Skin of body (tissue), 2 donors: ENCODE measurements around the gene CEP112. TPM values are rescaled to one million over a fixed set of nuclear protein-coding genes. Genes with fewer than 3 reads are reported as not detected.
A peak's percentile ranks its signal among the peaks of the same experiment; 100 is the strongest.

ENCODE experiments used
- DNase-seq: peaks from one replicate; lab custom pipeline; 2025; lab: John Stamatoyannopoulos, UW
- total RNA-seq: library from RNA; depleted of rRNA; stranded (reverse); fragments of >200 nt; gene quantifications from one replicate; pipeline ENCODE4 v1.2.3, GENCODE V29; 2014

CEP112 gene
- total RNA-seq, 1 donor from 2014 or later = 17.7 TPM

DNA sequence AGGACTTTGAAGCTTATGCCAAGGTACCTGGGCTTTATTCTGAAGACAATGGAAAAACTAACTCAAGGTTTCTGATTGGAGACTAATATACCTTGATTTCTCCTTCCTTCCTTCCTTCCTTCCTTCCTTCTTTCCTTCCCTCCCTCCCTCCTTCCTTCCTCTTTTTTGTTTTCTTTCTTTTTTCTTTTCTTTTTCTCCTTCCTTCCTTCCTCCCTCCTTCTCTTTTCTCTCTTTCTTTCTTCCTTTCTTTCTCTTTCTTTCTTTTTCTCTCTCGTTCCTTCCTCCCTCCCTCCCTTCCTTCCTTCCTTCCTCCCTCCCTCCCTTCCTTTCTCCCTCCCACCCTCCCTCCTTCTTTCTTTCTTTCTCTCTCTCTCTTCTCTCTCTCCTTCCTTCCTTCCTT lies 531.9 kb downstream of the CEP112 start:
- DNase-seq = no peak

GRCh38 chr17:65659512-65659911 lies 532.4 kb downstream of the CEP112 start:
- DNase-seq = no peak

DNA sequence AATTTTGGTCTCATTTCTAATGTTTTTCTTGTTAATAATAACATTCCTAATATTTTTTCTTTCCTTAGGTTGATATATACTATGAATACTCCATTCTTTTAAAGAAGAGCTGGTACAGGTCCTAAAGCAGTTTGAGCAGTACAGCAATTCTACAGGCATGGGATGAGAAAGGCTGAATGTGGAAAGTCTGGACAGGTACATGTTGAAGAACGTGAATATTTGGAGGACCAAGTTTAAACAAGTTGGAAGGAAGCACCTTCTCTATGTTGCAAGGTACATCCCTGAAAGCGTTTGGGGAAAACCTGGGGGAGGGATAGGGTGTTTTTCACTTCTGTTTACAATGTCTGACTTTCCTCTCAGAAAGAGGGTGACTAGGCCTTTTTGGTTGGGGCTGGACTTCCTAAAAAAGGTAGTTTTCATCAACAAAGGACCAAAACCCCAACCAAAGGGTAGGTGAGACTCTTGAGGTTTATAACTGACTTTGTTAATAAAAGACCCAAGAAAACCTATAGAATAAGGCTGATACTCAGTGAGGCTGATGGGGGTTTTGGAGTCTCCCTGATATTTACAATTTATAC lies 534.6 kb downstream of the CEP112 start:
- no peak for DNase-seq

GRCh38 chr17:65656390-65657250 lies 535.3 kb downstream of the CEP112 start:
- no peak for DNase-seq

- DNase-seq = no peak
These were observed 536.2 kb downstream of the CEP112 start for GRCh38 chr17:65655706-65656105.

DNA sequence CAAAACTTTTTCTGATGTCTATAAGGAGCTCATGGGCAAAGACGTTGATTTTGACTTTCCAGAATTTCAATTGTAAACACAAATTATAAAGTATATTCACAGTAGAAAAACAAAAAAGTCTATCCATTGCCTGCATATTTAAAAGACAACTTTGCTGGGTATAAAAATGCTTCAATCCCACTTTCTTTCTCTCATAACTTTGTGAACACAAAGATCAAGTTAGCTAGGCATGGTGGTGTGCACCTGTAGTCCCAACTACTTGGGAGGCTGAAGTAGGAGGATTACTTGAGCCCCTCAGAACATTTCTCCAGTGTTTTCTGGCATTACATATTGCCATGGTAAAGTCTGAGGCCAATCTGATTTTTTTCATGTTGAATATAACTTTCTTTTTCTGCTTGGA lies 547.4 kb downstream of the CEP112 start:
- DNase-seq = no peak

GRCh38 chr17:65638221-65638975 lies 553.5 kb downstream of the CEP112 start:
- no peak for DNase-seq

GRCh38 chr17:65637786-65638185 lies 554.1 kb downstream of the CEP112 start:
- no peak for DNase-seq

DNA sequence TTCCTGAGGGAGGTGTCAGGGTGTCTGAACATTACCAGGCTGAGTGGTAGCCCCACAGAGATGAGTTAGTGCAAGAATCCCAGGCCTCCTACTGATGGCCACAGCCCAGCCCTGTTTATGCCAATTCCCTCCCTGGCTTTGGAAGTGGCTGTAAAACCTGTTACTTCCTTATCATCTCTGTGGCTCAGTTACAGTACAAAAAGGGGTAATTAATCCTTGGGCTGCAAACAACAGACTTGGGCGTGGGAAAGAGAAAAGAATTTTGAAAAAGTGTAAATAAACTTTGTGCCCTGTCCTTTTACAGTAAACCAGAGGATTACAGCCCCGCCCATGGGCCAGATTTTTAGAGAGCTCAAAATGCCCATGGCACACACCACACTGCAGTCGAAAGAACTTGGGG lies 557.4 kb downstream of the CEP112 start:
- DNase-seq = no peak

DNA sequence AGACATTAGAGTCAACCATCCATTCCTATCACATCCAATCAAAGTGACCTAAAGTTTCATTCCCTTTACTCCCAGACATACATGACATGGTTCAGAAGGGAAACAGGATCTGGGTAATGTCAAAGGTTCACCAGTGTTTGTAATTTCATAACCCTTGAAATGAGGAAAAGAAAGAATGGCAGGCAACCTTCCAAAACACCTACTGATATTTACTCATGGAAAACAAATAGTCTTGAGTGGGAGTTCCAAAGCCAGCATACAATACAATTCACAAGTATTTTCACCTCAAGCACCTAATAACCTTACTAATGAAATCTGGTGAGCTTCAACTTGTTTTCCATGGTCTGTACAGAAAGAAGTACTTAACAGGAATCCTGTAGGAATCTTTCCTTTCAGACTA lies 557.9 kb downstream of the CEP112 start:
- no peak for DNase-seq

- DNase-seq = no peak
These were observed 558.6 kb downstream of the CEP112 start for GRCh38 chr17:65633146-65633881.

DNA sequence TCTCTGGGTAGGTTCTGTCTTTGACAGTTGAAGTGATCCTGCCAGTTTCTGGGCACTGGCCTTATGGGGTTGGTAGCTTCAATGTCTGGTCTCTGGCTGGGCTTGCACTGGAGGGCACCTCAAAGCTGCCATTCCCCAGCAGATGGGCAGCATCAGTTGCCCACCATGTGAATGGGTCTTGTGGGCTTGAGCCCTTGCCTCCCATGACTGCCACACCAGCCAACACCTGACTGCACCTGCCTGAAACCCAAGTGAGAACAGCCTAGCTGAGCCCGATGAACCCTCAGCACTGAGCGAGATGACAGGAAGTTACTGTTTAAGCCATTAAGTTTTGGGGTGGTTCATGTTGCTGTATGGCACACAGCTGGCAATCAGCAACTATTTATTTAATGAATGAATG lies 561.4 kb downstream of the CEP112 start:
- no peak for DNase-seq

DNA sequence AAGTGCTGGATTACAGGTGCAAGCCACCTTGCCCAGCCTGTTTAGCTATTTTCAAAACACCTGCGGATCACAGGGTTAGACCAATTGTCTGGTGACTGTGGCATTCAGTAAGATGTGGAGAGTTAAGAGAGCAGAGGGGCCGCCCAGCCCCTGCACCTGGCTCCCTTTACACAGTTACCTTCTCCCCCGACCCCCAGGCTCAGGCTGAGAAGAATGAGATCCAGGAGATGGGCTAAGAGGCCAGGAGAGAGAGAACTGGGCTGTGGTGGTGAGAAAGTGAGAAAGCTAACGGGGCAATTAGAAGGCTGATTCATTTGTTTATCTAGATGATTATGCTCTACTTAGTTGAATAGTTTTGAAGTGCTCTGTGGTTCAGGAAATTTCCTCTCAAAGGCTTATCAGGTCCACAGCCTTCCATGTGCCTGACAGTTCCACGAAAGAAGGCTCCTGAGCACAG lies 562.7 kb downstream of the CEP112 start:
- DNase-seq = no peak

- DNase-seq = no peak
These were observed 563.3 kb downstream of the CEP112 start for GRCh38 chr17:65628644-65629036.

- no peak for DNase-seq
These were observed 563.9 kb downstream of the CEP112 start for GRCh38 chr17:65627891-65628643.

GRCh38 chr17:65627108-65627507 lies 564.8 kb downstream of the CEP112 start:
- DNase-seq = no peak

GRCh38 chr17:65626451-65626850 lies 565.5 kb downstream of the CEP112 start:
- peak; percentile 37 for DNase-seq

GRCh38 chr17:65618516-65618915 lies 573.4 kb downstream of the CEP112 start:
- DNase-seq = no peak

DNA sequence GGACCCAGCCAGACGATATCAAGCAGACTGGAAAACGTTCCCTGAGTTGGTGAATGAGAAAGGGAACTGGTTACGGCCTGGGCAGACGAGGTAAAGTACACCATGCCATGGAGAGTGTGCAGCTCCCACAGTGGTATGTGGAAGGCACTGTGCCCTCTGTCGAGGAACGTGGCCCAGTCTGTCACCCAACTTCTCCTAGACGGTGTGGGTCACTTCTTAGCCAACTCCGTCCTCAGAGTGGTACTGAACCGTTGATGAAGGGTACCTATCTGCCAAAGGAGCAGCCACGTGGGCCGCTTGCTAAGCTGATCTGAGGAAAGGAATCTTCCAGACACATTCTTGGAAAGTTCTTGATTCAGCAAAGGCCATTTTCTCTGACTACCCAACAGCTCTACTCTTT lies 574.4 kb downstream of the CEP112 start:
- DNase-seq = no peak

DNA sequence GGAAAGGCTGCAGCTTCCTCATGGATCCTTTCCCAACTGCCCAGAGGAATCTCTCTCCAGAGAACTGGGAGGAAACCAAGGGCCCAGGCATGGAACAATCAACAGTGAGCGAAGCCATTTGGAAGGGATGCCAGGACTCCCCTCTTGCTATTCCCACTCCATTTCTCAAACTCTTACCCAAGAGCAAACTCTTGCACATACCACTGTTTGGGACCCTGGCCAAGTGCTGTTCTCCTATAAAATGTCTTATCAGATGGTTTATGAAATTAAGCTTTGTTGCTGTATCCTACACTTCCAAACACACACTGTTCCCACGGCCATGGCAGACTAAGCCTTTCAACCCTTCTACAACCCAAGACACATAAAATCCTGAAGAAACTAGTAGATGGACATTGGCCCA lies 582.2 kb downstream of the CEP112 start:
- DNase-seq = no peak

- no peak for DNase-seq
These were observed 582.6 kb downstream of the CEP112 start for GRCh38 chr17:65609286-65609685.
